Mucosa of rectum (tissue), 2 donors: Measurements from ENCODE around the gene VIPR1.
A peak's percentile ranks its signal among the peaks of the same experiment; 100 is the strongest.

Source experiments
- H3K27ac ChIP-seq, 2 donors: one replicate each; pipeline ENCODE4 v1.7.0; 2013; ENCODE audit warnings: inconsistent platforms in 2 of 2, low read depth in 2 of 2, low read length in 2 of 2
- H3K27me3 ChIP-seq, 2 donors: one replicate each; pipeline ENCODE4 v1.7.0; 2013; ENCODE audit warnings: low read length in 2 of 2; ENCODE audit not compliant: control insufficient read depth in 2 of 2, insufficient read depth in 2 of 2
- H3K36me3 ChIP-seq, 2 donors: one replicate each; pipeline ENCODE4 v1.7.0; 2013; ENCODE audit warnings: low read length in 2 of 2; ENCODE audit not compliant: control insufficient read depth in 2 of 2, insufficient read depth in 2 of 2
- H3K4me1 ChIP-seq, 2 donors: one replicate each; pipeline ENCODE4 v1.7.0; 2013; ENCODE audit warnings: low read length in 2 of 2, mild to moderate bottlenecking in 1 of 2; ENCODE audit not compliant: control insufficient read depth in 2 of 2, insufficient read depth in 2 of 2
- H3K4me3 ChIP-seq, 2 donors: one replicate each; pipeline ENCODE4 v1.7.0; 2013; ENCODE audit warnings: low read length in 2 of 2
- H3K9ac ChIP-seq, 2 donors: one replicate each; pipeline ENCODE4 v1.7.0; 2013; ENCODE audit warnings: low read length in 2 of 2, low read depth in 1 of 2, mild to moderate bottlenecking in 1 of 2
- H3K9me3 ChIP-seq, 2 donors: one replicate each; pipeline ENCODE4 v1.7.0; 2013; ENCODE audit warnings: low read length in 2 of 2; ENCODE audit not compliant: control insufficient read depth in 2 of 2
- donor health status: healthy.
- donor health status: Normal muscosa, but diverticular disease.

The VIPR1 gene

GRCh38 chr3:42527368-42527917, 25.0 kb downstream of the VIPR1 start:
- Histone ChIP-seq H3K4me3 (no peak overlapping the region), H3K4me1 (no peaks in the 10 kb centered on the region), H3K27ac (no peak overlapping the region), H3K9ac (no peak overlapping the region), H3K9me3 (no peaks in the 10 kb centered on the region), H3K27me3 (no peaks in the 10 kb centered on the region), H3K36me3 (peaks cover 38 to 41% of the 10 kb centered on the region in 2 donors)

GRCh38 chr3:42529468-42529867, 27.0 kb downstream of the VIPR1 start:
- Histone ChIP-seq H3K36me3 (peaks cover 31 to 41% of the 10 kb centered on the region in 2 donors), H3K9ac (no peak overlapping the region), H3K27ac (no peak overlapping the region), H3K27me3 (no peaks in the 10 kb centered on the region), H3K4me1 (no peaks in the 10 kb centered on the region), H3K4me3 (no peak overlapping the region), H3K9me3 (no peaks in the 10 kb centered on the region)

- Histone ChIP-seq H3K4me1 (no peaks in the 10 kb centered on the region), H3K27ac (no peak overlapping the region), H3K36me3 (peaks cover 27 to 37% of the 10 kb centered on the region in 2 donors), H3K9me3 (no peaks in the 10 kb centered on the region), H3K9ac (no peak overlapping the region), H3K27me3 (no peaks in the 10 kb centered on the region), H3K4me3 (no peak overlapping the region)
These were observed 27.6 kb downstream of the VIPR1 start for GRCh38 chr3:42530073-42530472.

GRCh38 chr3:42531470-42531869, 29.0 kb downstream of the VIPR1 start:
- Histone ChIP-seq H3K27ac (no peak overlapping the region), H3K9ac (no peak overlapping the region), H3K4me3 (no peak overlapping the region), H3K36me3 (peaks cover 22 to 29% of the 10 kb centered on the region in 2 donors), H3K27me3 (no peaks in the 10 kb centered on the region), H3K9me3 (no peaks in the 10 kb centered on the region), H3K4me1 (no peaks in the 10 kb centered on the region)

- Histone ChIP-seq H3K27me3 (no peaks in the 10 kb centered on the region), H3K27ac (no peak overlapping the region), H3K9ac (no peak overlapping the region), H3K4me1 (no peaks in the 10 kb centered on the region), H3K9me3 (no peaks in the 10 kb centered on the region), H3K4me3 (no peak overlapping the region), H3K36me3 (peaks cover 18 to 28% of the 10 kb centered on the region in 2 donors)
These were observed 29.8 kb downstream of the VIPR1 start for GRCh38 chr3:42532229-42532628.

- Histone ChIP-seq H3K9me3 (no peaks in the 10 kb centered on the region), H3K27ac (no peak overlapping the region), H3K27me3 (no peaks in the 10 kb centered on the region), H3K9ac (no peak overlapping the region), H3K36me3 (peaks cover 18 to 21% of the 10 kb centered on the region in 2 donors), H3K4me1 (no peaks in the 10 kb centered on the region), H3K4me3 (no peak overlapping the region)
These were observed 30.9 kb downstream of the VIPR1 start for GRCh38 chr3:42533161-42533897.

GRCh38 chr3:42535981-42536784, 33.7 kb downstream of the VIPR1 start:
- H3K9me3 ChIP-seq: no peaks in the 10 kb centered on the region
- H3K27ac ChIP-seq: no peak overlapping the region
- H3K36me3 ChIP-seq: peaks cover 12 to 14% of the 10 kb centered on the region in 2 donors
- no peak overlapping the region for H3K9ac ChIP-seq
- H3K4me1 ChIP-seq: peaks cover 7 to 9% of the 10 kb centered on the region in 2 donors
- no peak overlapping the region for H3K4me3 ChIP-seq
- H3K27me3 ChIP-seq: no peaks in the 10 kb centered on the region

GRCh38 chr3:42537350-42537749, 34.9 kb downstream of the VIPR1 start:
- Histone ChIP-seq H3K36me3 (peaks cover 3 to 7% of the 10 kb centered on the region in 2 donors), H3K9me3 (no peaks in the 10 kb centered on the region), H3K27me3 (no peaks in the 10 kb centered on the region), H3K4me1 (peaks cover 7 to 9% of the 10 kb centered on the region in 2 donors), H3K27ac (no peak overlapping the region), H3K4me3 (no peak overlapping the region), H3K9ac (no peak overlapping the region)

GRCh38 chr3:42539871-42540714, 37.6 kb downstream of the VIPR1 start:
- Histone ChIP-seq H3K27me3 (no peaks in the 10 kb centered on the region), H3K4me1 (peaks cover 15 to 25% of the 10 kb centered on the region in 2 donors), H3K27ac (peak overlapping the region; percentile 1 to 16), H3K9me3 (no peaks in the 10 kb centered on the region), H3K4me3 (no peak overlapping the region), H3K36me3 (no peaks in the 10 kb centered on the region), H3K9ac (no peak overlapping the region)
